Activated CD8-positive, alpha-beta memory T cell treated with anti-CD3 and anti-CD28 coated beads, Interleukin-2, amount 50 U/mL, for 1 hour (primary cell): Measurements from ENCODE around the gene VPS16.

Experiments
- DNase-seq: peaks from one replicate; pipeline ENCODE4 v3.0.0-alpha.2; 2020; ENCODE audit errors: extremely low read depth

The VPS16 gene

DNA sequence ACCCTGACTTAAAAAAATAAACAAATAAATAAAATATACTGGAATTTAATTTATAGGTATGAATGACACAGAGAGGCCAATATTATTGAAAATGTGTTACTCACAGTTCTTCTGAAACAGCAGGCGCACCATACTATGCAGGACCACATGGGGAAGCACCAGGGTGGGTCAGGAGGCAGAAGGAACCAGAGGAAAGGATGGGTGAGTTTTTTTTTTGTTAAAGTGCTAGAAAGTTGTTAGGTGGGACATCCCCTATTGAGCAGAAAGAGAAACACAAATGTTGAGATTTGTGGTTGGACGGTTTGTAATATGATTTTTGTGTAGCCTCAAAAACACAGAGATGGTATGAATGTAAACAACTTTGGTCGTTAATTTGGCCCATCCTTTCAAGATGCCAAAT is 58.7 kb downstream of the VPS16 start:
- no peak for DNase-seq

DNA sequence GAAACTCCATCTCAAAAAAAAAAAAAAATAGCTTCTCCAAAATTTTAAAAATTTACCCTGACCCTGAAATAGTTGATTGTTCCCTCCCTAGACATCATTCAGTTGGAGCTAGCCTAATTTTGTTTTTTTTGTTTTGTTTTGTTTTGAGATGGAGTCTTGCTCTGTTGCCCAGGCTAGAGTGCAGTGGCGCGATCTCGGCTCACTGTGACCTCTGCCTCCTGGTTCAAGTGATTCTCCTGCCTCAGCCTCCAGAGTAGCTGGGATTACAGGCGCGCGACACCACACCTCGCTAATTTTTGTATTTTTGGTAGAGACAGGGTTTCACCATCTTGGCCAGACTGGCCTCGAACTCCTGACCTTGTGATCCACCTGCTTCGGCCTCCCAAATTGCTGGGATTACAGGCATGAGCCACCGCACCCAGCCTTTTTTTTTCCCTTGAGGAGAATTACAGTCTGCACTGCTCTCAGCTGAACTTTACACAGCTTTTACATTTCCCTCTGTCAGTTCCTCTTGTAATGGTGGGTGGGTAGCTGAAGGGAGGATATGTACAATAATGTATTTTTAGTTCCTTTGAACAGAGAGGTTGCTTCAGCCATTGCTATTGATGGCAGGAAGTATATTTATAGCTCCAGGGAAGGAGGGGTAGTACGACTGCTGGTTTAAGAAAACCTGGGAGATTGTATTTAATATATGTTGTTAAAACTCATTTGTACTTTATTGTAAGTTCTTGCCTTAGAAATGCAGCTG is 60.5 kb downstream of the VPS16 start:
- no peak for DNase-seq

DNA sequence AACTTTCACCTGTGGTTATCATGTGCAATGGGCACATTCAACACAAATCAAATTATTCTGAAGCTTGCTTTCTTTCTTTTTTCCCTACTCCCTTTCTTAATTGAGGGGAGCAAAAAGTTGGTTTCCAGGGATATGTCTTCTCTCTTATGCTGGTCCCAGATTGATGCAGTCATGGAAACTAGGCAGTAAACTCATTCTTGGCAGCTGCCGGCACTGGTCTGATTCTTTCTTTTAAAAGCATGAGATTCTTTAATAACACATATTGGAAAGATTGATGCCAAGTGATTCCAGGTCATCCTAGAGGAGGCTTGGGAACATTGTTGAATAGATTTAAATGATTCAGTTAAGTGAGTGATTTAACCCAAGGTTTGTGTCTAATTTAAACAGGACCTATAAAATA is 61.7 kb downstream of the VPS16 start:
- DNase-seq = no peak

DNA sequence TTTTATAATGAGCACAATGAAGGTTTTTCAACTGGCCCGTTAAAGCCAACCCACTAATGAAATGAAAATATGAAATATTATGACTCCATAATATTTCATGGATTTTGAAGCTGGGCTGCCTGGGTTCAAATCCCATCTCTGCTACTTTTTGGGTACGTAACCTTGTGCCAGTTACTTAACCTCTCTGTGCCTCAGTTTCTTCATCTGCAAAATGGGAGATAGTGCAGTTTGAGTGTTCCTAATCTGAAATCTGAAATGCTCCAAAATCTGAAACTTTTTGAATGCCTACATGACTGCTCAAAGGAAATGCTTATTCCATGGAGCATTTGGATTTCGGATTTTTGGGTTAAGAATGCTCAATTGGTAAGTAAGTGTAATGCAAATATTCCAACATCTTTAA is 62.3 kb downstream of the VPS16 start:
- DNase-seq = no peak

DNA sequence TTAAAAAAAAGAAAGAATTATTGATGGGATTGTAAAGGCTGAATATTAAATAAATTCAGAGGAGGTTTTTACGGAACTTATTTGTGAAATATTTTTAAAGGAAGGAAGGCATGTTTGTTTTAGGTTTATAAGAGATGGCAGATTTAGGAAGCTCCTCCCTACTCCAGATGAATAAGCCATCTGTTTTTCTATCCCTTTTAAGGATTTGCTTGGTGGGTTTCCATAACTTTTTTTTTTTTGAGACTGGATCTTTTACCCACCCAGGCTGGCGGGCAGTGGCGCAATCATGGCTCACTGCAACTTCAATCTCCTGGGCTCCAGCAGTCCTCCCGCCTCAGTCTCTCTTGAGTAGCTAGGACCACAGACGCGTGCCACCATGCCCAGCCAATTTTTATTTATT is 63.1 kb downstream of the VPS16 start:
- DNase-seq = no peak

DNA sequence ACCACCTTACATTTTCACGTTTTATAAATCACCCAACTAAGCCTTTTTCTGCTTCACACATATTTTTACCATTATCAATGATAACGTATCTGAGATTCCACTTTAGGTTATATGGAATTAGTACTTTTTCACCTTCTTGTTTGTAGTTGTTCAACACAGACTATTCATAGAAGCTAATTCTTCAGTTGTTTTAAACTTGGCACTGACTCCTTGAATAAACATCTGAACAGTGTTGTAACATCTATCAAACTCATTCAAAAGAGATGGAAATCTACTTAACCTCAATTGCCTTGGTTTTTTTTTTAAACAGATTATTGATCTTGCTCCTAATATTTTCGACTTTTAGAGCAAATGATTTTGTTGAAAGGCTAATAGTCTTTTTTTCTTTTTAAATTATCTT is 67.0 kb downstream of the VPS16 start:
- DNase-seq = no peak

DNA sequence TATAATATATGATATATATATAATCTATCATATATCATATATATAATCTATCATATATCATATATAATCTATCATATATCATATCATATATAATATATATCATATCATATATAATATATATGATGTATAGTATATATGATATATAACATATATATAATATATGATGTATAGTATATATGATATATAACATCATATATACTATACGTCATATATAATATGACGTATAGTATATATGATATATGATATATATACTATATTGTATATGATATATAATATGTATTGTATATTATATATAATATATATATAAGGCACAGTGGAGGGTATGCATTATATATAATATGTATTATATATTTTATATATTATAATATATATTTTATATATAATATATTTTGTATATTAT is 69.4 kb downstream of the VPS16 start:
- no peak for DNase-seq

DNA sequence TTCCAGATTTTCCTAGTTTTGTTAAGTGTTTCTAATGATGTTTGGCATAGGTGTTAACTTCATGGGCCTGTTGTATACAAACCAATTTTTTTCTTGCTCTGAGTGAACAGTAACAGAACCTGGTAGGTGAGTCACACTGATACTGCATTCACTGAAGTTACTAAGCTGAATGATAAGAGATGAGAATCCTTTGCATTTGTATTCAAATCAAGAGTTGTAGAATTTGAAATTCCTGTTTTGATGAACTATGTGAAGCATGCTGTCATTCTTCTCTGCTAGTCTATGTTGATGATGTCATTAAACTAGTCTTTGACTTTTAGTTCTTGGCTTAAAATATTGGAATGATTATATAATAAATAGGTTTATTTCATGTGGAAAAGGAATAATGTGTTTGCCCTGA is 70.7 kb downstream of the VPS16 start:
- no peak for DNase-seq

DNA sequence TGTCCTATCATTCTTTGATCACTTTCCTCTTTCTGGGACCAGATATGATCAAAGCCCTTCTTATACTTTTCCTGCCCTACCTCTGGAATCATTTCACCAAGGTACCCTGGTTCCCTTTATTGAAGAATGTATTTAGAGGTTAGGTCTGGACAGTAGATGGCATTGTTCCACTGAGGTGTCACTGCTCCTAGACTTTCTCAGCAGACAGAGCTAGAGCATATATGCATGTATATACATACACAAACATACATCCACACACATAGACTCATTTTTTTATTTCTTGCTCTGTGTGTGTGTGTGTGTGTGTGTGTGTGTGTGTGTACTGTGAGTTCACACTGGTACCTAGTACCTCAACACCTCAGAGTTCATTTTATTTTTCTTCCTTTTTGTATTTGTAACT is 73.6 kb downstream of the VPS16 start:
- DNase-seq = no peak
